Spleen (tissue), 11 donors: Measurements from ENCODE around the gene IFI30. TPM values are rescaled to one million over a fixed set of nuclear protein-coding genes. Genes with fewer than 3 reads are reported as not detected.
A peak's percentile ranks its signal among the peaks of the same experiment; 100 is the strongest.

ENCODE experiments used
- DNase-seq: peaks from one replicate; pipeline ENCODE4 v3.0.0-alpha.2; 2020
- H3K27ac ChIP-seq, 8 donors: fragments of 200-600 bp; sonication (generic) in 7 of 8; 1 replicate in 4 of 8; 2 replicates in 4 of 8; pipeline versions ENCODE4 v1.5.0 to v1.8.0; 2016 to 2021; ENCODE audit warnings: inconsistent platforms in 4 of 8, mild to moderate bottlenecking in 4 of 8, moderate library complexity in 1 of 8
- H3K27me3 ChIP-seq, 7 donors: fragments of 200-600 bp; sonication (generic) in 6 of 7; replicated peaks in 1 of 7; 1 replicate in 4 of 7; 2 replicates in 3 of 7; pipeline versions ENCODE4 v1.5.0 to v1.8.0; 2016 to 2021; ENCODE audit warnings: inconsistent platforms in 3 of 7, mild to moderate bottlenecking in 1 of 7
- H3K36me3 ChIP-seq, 6 donors: fragments of 200-600 bp; sonication (generic) in 5 of 6; 1 replicate in 4 of 6; 2 replicates in 2 of 6; pipeline versions ENCODE4 v1.5.0 to v1.8.0; 2016 to 2021; ENCODE audit warnings: inconsistent platforms in 2 of 6
- H3K4me1 ChIP-seq, 6 donors: fragments of 200-600 bp; sonication (generic) in 5 of 6; 1 replicate in 3 of 6; 2 replicates in 3 of 6; pipeline versions ENCODE4 v1.5.0 to v1.8.0; 2016 to 2021; ENCODE audit warnings: inconsistent platforms in 3 of 6
- H3K4me3 ChIP-seq, 8 donors: fragments of 200-600 bp; sonication (generic) in 7 of 8; 1 replicate in 4 of 8; 2 replicates in 4 of 8; pipeline versions ENCODE4 v1.5.0 to v1.8.0; 2016 to 2021; ENCODE audit warnings: inconsistent platforms in 4 of 8, mild to moderate bottlenecking in 4 of 8, moderate library complexity in 2 of 8
- H3K9me3 ChIP-seq, 8 donors: fragments of 200-600 bp; sonication (generic) in 7 of 8; 1 replicate in 4 of 8; 2 replicates in 4 of 8; pipeline versions ENCODE4 v1.5.0 to v1.8.0; 2016 to 2021; ENCODE audit warnings: inconsistent platforms in 4 of 8
- POLR2A ChIP-seq, 3 donors: fragments of 450-650 bp; IDR thresholded peaks; one replicate each; pipeline ENCODE4 v1.5.1; 2017; ENCODE audit warnings: antibody characterized with exemption in 3 of 3, mild to moderate bottlenecking in 1 of 3
- POLR2AphosphoS5 ChIP-seq, 3 donors: sonication (generic); formaldehyde crosslinking; IDR thresholded peaks; one replicate each; pipeline ENCODE4 v1.5.1; 2017; ENCODE audit warnings: antibody characterized with exemption in 3 of 3
- WGBS, 5 donors: extraction: QIAGEN DNeasy Blood & Tissue Kit in 3 of 5; methylation state at CpG; one replicate each; pipeline versions ENCODE4 v1.1.5 to v1.1.7; 2013 to 2018; 5-methylcytosine and 5-hydroxymethylcytosine counted together
- intact Hi-C: fragments of 100-400 bp; cut with DNase I; formaldehyde crosslinking; loops from one replicate; pipeline ENCODE4 v1.15.0; 2023; ENCODE audit warnings: low total_unique reads
- polyA plus RNA-seq, 3 donors: library from polyadenylated mRNA; stranded (reverse); fragments of 200-250 nt; gene quantifications; one replicate each; pipeline ENCODE4 v1.2.1, GENCODE V29; 2013
- total RNA-seq, 7 donors: library from RNA; depleted of rRNA in 3 of 7; stranded (reverse); fragments of >200 nt in 3 of 7; fragmentation: NEBNext Ultra II Directional in 4 of 7; extraction: Animal tissue kit (Norgen Biotek cat#: 25700) in 4 of 7; gene quantifications; one replicate each; pipeline versions ENCODE4 v1.1.0 to v1.2.1, GENCODE V29; 2016 to 2021
- TF ChIP-seq, protein P1 (sequence below), 11 experiments: fragments of 200-600 bp in 7 of 11; fragments of 450-650 bp in 4 of 11; sonication (generic) in 4 of 11; IDR thresholded peaks in 8 of 11; conservative IDR thresholded peaks in 3 of 11; 1 replicate in 7 of 11; 2 replicates in 4 of 11; pipeline versions ENCODE4 v1.4.0 to v1.8.0; 2016 to 2021; ENCODE audit warnings: antibody characterized with exemption in 11 of 11, inconsistent platforms in 4 of 11, mild to moderate bottlenecking in 1 of 11
- donor health status: healthy with polysubstance abuse.
- donor health status: DM: no; HTN: no; CAD: no; lungs with moderate emphysema.
- donor health status: DM: no; HTN: no; CAD: no.
- donor health status: Bipolar disorder and iron deficiency.
- donor health status: healthy.
- donor health status: DM: no; HTN: no; CAD: no.
- donor health status: DM: yes; HTN: yes; CAD: no.

The IFI30 gene
- total and polyA plus RNA-seq, 10 donors = 206 to 475 (median 288) TPM

DNA sequence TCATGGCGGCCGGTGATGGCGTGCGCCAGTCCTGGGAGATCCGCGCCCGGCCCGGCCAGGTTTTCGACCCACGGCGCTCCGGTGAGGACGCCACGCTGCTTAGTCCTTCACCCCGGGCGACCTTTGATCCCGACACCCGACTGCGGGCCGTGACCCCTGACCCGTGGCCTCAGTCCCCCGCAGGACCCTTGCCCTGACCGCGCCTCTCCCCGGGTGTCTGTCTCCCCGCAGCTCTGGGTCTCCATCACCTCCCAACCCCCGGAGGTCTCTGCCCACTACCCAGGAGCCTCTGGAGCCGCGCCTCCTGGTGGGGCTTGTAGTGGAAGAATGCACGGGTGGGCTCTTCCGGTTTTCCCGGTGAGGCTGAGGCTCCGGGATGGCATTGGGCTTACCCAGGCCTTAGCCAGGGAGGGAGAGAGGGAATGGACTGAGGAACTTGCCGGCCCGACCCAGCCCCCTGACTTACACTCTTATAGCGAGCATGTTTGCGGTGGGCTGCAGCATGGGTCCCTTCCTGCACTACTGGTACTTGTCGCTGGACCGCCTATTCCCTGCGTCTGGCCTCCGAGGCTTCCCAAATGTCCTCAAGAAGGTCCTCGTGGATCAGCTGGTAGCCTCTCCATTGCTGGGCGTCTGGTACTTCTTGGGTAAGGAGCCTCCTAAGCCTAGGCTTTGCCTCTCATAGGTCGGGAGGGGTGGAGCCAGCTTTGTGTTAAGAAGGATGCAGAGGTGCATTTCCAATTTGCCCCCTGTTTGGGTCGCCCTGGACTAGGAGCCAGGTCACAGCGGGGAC is 20.0 kb downstream of the IFI30 start:
- Histone ChIP-seq H3K4me3 (peak overlapping the region; percentile 60 to 94 (median 80)), H3K36me3 (peaks cover 0 to 37% (median 25%) of the 10 kb centered on the region in 6 donors), H3K9me3 (no peaks in the 10 kb centered on the region), H3K27ac (peak overlapping the region; percentile 76 to 98 (median 86)), H3K4me1 (peaks cover 16 to 50% (median 26%) of the 10 kb centered on the region in 6 donors), H3K27me3 (no peaks in the 10 kb centered on the region)
- TF ChIP-seq, protein P1, sequence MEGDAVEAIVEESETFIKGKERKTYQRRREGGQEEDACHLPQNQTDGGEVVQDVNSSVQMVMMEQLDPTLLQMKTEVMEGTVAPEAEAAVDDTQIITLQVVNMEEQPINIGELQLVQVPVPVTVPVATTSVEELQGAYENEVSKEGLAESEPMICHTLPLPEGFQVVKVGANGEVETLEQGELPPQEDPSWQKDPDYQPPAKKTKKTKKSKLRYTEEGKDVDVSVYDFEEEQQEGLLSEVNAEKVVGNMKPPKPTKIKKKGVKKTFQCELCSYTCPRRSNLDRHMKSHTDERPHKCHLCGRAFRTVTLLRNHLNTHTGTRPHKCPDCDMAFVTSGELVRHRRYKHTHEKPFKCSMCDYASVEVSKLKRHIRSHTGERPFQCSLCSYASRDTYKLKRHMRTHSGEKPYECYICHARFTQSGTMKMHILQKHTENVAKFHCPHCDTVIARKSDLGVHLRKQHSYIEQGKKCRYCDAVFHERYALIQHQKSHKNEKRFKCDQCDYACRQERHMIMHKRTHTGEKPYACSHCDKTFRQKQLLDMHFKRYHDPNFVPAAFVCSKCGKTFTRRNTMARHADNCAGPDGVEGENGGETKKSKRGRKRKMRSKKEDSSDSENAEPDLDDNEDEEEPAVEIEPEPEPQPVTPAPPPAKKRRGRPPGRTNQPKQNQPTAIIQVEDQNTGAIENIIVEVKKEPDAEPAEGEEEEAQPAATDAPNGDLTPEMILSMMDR (IDR thresholded peaks at IDR 0.05 in 8 of 11, conservative IDR thresholded peaks at IDR 0.05 in 3 of 11) = peak in 1 of 11 experiments; percentile 18
- TF ChIP-seq POLR2A (IDR thresholded peaks at IDR 0.05) = no peak
- peak; percentile 83 for DNase-seq
- intact Hi-C loops = no loop called here
- 3 to 11% (median 4%) methylated on average over 19 to 46 of the region's 46 CpGs for WGBS, 5 donors

DNA sequence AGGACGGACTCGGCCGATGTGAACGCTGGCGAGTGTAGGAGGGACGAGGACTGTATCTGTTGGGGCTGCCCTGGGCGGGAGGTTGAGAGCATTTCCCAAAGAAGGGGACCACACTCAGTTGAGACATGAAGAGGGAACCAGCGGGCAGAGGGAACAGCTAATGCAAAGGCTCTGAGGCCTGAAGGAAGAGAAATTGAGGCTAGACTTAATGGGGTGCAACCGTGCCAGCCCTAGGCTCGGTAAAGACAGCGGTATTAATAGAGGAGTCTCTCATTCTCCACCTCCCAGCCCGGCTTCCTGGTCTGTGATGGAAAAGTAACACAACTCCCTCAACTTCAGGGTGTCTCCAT is 20.5 kb downstream of the IFI30 start:
- peak overlapping the region in 6 of 8 donors; percentile 58 to 98 (median 90) for H3K27ac ChIP-seq
- no peak for DNase-seq
- 48 to 67% (median 57%) methylated on average over 12 of the region's 12 CpGs for WGBS, 5 donors
- H3K27me3 ChIP-seq = no peaks in the 10 kb centered on the region
- TF ChIP-seq POLR2AphosphoS5 (IDR thresholded peaks at IDR 0.05) = no peak
- TF ChIP-seq, protein P1 (IDR thresholded peaks at IDR 0.05 in 8 of 11, conservative IDR thresholded peaks at IDR 0.05 in 3 of 11) = no peak
- no peak for TF ChIP-seq POLR2A (IDR thresholded peaks at IDR 0.05)
- H3K4me1 ChIP-seq = peaks cover 16 to 46% (median 26%) of the 10 kb centered on the region in 6 donors
- peaks cover 0 to 43% (median 26%) of the 10 kb centered on the region in 6 donors for H3K36me3 ChIP-seq
- H3K4me3 ChIP-seq = peak overlapping the region in 6 of 8 donors; percentile 60 to 93 (median 77)
- intact Hi-C loops = no loop called here
- no peaks in the 10 kb centered on the region for H3K9me3 ChIP-seq

DNA sequence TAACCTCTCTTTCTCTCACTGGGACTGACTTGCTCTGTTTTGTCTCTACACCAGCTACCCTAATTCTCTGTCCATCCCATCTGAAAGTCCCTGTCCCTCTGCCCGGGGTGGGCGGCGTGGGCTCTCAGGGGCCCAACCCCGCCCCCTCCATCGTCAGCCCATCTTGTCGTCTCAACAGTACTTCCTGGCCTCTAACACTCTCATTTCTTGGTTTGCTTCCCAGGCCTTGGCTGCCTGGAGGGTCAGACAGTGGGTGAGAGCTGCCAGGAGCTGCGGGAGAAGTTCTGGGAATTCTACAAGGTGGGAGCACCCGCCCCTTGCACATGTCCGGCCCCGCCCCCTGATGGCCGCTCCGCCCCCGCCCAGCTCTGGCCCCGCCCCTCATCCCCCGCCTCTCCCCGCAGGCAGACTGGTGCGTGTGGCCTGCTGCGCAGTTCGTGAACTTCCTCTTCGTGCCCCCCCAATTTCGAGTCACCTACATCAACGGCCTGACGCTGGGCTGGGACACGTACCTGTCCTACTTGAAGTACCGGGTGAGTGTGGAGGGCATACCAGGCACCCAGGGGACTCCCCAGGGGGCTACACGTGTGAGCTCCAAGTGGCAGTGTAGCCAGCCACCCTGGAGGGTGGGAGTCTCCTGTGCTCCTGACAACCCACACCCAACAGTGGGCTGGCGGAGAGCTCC is 21.1 kb downstream of the IFI30 start:
- DNase-seq = peak; percentile 86
- TF ChIP-seq POLR2AphosphoS5 (IDR thresholded peaks at IDR 0.05) (peak; percentile 11 to 35 (median 24)), POLR2A (IDR thresholded peaks at IDR 0.05) (no peak)
- TF ChIP-seq, protein P1 (IDR thresholded peaks at IDR 0.05 in 8 of 11, conservative IDR thresholded peaks at IDR 0.05 in 3 of 11) = no peak
- peaks cover 0 to 48% (median 30%) of the 10 kb centered on the region in 6 donors for H3K36me3 ChIP-seq
- no peaks in the 10 kb centered on the region for H3K27me3 ChIP-seq
- no peaks in the 10 kb centered on the region for H3K9me3 ChIP-seq
- intact Hi-C loops = no loop called here
- H3K27ac ChIP-seq = peak overlapping the region in 7 of 8 donors; percentile 4 to 98 (median 86)
- peaks cover 16 to 44% (median 26%) of the 10 kb centered on the region in 6 donors for H3K4me1 ChIP-seq
- peak overlapping the region in 6 of 8 donors; percentile 17 to 93 (median 75) for H3K4me3 ChIP-seq
- WGBS, 5 donors = 15 to 35% (median 21%) methylated on average over 9 to 27 of the region's 27 CpGs

DNA sequence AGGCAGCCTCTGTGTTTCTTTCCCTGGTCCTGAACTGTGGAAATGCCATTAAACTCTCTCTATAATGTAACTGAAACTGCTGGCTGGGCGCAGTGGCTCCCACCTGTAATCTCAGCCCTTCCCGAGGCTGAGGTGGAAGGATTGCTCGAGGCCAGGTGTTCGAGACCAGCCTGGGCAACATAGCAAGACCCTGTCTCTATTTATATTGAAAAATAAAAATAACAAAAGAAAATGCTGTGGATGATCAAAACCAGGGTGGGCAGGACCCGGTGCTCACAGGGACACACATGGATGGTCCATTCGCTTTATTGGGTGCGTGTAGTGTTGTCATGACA is 22.9 kb downstream of the IFI30 start:
- Histone ChIP-seq H3K27ac (peak overlapping the region in 1 of 8 donors; percentile 33), H3K9me3 (no peaks in the 10 kb centered on the region), H3K4me1 (peaks cover 15 to 45% (median 24%) of the 10 kb centered on the region in 6 donors), H3K36me3 (peaks cover 0 to 61% (median 33%) of the 10 kb centered on the region in 6 donors), H3K4me3 (no peak overlapping the region), H3K27me3 (no peaks in the 10 kb centered on the region)
- intact Hi-C loops = no loop called here
- WGBS, 5 donors = 77 to 98% (median 89%) methylated on average over 7 of the region's 7 CpGs
- TF ChIP-seq POLR2A (IDR thresholded peaks at IDR 0.05) (no peak), POLR2AphosphoS5 (IDR thresholded peaks at IDR 0.05) (no peak)
- TF ChIP-seq, protein P1 (IDR thresholded peaks at IDR 0.05 in 8 of 11, conservative IDR thresholded peaks at IDR 0.05 in 3 of 11) = no peak
- no peak for DNase-seq
